Measurements from ENCODE around the gene HDGF.

HDGF gene

GRCh38 chr1:156693848-156694689 lies 57.4 kb downstream of the HDGF start:
- FAIRE-seq = peak; percentile 51

GRCh38 chr1:156692925-156693847 lies 58.3 kb downstream of the HDGF start:
- FAIRE-seq = no peak

- FAIRE-seq = no peak
These were observed 59.0 kb downstream of the HDGF start for GRCh38 chr1:156692441-156692924.

Data from G401.6 (cell line).